Epithelial cell of prostate (primary cell): ENCODE data around the gene CALML3.

ENCODE experiments used
- DNase-seq: peaks from one replicate; pipeline ENCODE4 v3.0.0-alpha.2; 2011; ENCODE audit warnings: low read depth, low spot score
- H3K27ac ChIP-seq: fragments of 450-650 bp; 2 replicates; pipeline ENCODE4 v1.5.1; 2017; ENCODE audit warnings: mild to moderate bottlenecking

Gene CALML3

DNA sequence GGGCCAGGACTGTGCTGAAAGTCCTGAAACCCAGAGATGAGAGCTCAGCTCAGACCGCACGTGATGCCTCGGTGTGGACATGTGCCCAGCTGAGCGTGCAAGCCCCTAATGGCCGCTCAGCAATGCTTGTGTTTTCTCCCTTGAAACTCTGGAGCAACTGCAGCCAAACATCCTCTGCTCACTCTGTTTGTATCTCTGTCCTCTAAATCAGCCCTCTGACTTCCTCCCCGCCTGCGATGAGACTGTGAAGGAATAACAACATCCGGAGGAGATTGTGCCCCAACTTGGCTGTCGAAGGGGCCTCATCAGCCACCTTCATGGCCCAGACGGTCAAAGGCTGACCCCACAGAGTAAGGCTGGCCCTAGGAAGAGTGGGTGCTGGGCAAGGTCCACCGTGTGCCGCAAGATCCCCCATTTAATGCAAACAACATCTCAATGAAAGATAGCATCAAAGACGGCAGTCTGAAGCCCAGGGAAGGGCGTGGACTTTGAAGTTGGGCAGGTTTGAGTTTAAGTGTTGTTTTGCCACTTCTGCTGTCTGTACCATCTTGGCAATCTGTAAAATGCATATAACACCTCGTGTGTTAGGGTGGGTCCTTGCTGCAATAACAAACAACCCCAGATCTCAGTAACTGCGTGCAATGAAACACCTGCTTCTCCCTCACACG lies 39.9 kb downstream of the CALML3 start:
- DNase-seq: no peak
- peak overlapping the region; percentile 100 for H3K27ac ChIP-seq

DNA sequence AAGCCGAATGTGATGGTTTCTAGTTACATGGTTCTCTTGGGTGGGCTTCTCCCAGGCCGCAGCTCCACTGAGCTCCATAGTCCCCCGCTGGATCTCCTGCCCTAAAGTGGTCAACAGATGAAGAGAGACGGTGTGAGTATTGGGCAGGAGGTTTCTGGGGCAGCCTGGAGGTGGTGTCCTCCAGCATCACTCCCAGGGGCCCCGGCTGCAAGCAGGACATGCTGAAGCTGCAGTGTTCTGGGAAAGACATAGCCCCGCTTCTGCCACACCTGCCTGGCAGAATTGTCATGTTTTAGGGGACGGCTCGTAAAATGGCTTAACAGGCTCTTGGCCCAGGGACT lies 40.4 kb downstream of the CALML3 start:
- peak overlapping the region; percentile 100 for H3K27ac ChIP-seq
- no peak for DNase-seq

DNA sequence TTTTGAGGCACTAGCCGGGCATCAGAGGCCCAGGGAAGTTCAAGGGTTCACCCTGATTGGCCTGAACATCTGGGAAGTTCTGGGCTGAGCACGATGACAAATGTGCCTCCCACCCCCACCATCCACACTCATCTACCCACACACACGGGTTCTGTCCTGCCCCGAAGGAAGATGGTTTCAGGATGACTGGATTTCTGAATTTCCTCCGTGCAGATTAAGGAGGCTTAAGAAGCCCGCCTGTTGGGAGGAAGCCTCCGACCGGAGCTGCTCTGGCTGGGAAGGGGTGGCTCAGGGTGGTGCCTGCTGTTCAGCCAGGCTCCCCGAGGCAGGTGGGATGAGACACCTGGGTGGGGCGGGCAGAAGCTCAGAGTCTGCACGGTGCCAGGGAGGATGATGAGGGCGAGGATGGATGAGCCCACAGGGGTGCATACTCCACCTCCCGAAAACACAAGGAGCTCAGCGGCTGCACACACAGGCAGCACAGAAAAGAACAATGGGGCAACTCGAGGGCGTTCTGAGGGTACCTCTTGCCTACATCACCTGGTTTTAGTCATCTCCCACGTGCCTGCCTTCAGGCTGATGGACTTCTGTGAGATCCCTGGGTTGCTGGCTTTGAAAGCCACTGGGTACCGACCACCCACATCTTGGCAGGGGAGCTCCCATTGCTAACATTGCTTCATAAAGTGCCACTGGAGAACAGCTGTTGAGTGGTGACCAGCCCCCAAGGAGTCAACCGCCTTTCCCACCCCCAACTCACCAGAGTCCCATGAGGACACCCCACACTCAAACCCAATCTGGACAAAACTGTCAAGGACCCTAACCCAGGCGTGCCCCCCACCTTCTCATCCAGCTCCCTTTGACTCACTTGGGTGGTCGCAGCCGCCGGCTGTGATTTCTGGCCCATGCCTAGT lies 41.2 kb downstream of the CALML3 start:
- DNase-seq: peak; percentile 97
- peak overlapping the region; percentile 100 for H3K27ac ChIP-seq

DNA sequence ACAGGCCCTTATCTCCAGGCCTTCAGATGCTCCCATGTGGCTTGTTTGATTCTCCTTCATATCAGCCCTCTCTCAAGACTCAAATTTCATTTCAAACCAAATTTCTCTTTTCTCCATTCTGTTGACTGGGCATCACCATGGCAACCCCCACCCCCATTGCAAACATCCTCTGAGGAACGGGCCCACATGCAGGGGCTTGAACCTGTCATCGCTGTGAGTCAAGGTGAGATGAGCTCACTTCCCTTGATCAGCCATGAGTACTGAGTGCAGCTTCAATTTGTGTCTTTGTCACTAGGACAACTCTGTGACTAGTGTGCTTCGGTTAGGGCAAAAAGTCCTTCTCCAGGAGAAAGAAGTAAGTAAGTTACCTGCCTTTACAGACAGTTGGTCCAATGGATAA lies 41.9 kb downstream of the CALML3 start:
- DNase-seq: peak; percentile 90
- peak overlapping the region; percentile 100 for H3K27ac ChIP-seq

DNA sequence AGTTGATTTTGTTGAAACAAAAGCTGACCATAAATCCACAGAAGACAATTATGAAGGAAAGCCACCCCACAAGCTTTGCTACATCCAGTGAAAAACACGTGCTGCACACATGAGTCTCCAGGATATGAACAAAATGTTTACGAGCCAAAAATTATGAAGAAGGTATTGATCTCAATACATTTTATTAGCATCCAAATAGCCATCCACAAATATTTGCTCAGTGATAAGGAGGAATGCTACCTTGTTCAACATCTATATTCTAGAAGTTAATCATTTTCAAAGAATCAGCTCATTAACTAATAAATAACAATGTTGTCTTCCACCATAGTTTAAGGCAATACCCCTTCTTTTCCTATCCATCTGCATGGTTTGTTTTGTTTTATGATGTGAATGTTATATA lies 42.7 kb downstream of the CALML3 start:
- DNase-seq: no peak
- H3K27ac ChIP-seq: peak overlapping the region; percentile 100

DNA sequence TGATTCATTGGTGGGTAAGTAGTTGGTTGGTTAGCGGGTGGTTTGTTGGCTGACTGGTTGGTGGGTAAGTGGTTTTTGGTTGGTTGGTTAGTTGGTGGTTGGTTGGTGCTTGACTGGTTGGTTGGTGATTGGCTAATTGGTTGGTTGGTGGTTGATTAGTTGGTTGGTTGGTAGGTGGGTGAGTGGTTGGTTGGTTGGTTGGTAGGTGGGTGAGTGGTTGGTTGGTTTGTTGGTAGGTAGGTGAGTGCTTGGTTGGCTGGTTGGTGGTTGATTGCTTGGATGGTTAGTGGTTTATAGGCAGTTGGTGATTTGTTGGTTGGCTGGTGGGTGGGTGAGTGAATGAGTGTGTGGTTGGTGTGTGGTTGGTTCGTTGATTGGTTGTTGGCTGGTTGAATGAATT lies 44.2 kb downstream of the CALML3 start:
- DNase-seq: no peak
- H3K27ac ChIP-seq: no peak overlapping the region

DNA sequence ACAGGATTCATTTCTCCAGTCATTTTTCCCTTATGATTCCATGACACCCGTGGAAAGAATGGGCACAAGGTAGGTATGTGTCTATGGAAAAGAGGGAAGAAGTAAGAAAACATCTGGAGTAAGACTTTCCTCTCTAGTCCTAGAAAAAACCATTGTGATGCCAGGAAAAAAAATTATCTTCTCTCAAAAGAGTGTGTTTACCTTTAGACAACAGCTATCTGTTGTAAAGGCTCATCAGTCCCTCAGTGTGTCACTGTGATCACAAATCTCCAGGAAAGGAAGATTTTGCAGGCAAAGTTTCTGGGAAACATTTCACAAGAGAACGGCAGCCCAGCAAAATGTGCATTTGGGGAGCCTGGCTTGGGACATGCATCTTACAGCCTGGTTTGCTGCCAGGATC lies 44.8 kb downstream of the CALML3 start:
- no peak for DNase-seq

DNA sequence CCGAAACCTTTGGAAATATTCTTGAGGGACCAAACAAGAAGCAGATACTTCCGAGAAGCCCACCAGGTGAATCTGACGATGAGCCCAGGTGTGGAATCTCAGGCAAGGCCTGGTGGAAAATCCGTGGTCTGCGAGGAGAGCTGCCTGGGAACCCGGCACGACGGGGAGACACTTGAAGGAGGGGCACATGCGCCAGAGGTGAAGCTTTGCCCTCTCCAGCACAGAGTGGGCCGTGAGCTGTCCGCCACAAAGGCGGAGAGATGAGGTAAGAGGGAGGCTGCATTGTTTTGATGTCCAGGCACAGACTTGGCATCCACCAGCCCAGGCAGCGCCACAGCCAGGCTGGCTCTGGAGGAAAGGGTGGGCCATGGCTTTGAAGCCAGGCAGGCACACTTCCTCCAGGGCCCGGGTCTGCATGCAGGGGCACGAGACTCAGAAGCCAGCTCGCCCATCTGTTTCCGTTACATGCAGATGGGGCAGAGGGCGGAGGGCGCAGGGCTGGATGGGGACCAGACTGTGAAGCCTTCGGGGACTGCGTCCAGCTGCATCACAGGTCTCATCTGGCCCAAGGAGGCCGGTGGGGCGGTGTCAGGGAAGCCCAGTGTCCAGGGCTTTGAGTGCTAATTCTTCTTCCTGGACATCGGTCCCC lies 45.4 kb downstream of the CALML3 start:
- DNase-seq: no peak
- H3K27ac ChIP-seq: no peak overlapping the region

More for the DNA sequence above, 44.8 kb downstream of the CALML3 start:
- no peak overlapping the region for H3K27ac ChIP-seq

DNA sequence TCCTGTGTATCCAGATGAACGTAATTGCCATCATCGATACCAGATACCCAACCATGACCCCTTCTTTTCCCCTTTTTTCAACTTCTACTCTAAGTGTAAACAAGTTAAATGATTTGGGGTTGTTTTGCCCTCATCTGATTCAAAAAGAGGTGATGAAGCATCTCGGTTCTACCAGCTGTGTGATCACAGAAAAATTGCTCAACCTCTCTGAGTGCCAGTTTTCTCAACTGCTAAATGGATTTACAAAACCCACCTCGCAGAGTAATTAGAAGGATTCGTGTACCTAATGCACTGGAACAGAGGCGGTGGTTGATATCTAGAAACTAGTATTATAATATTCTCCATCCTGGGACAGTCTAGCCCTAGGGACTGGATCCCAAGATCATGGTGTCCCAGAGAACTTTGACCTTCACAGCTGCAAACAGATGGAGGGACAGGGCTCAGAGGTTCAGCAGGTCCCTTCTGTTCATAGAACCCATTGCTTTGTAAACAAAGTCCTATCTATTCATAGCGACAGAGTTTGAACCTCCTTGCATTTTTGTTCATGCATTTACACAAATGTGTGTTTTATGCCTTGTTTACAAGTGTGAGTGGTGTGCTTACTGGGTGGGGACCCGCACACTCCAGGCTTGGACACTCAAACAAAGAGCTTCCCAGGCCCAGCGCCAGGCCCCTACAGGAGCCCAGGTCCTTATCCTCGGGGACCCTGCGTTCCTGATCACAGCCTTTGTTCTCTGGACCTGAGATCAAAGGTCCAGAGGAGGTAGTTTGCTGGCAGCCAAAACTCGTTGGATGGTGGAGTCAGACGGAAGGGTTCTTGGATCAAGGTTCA lies 46.4 kb downstream of the CALML3 start:
- no peak overlapping the region for H3K27ac ChIP-seq
- DNase-seq: no peak

DNA sequence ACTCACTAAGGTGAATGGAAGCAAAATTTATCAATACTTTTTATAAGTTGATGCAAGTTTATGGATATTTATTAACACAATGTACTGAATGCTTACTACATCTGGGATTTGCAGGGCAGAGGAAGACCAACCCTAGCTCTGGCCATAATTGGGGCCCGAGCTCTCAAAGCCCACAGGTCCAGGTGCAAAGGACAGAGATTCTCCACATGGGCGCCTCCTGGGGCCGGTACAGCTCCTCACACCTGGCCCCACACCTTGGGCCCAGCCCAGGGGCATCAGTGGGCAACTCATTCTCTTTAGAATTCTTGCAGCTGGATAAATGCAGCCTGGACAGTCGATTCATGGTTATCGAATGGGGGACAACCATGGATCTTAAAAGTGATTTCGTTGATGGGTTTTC lies 47.1 kb downstream of the CALML3 start:
- H3K27ac ChIP-seq: no peak overlapping the region

DNA sequence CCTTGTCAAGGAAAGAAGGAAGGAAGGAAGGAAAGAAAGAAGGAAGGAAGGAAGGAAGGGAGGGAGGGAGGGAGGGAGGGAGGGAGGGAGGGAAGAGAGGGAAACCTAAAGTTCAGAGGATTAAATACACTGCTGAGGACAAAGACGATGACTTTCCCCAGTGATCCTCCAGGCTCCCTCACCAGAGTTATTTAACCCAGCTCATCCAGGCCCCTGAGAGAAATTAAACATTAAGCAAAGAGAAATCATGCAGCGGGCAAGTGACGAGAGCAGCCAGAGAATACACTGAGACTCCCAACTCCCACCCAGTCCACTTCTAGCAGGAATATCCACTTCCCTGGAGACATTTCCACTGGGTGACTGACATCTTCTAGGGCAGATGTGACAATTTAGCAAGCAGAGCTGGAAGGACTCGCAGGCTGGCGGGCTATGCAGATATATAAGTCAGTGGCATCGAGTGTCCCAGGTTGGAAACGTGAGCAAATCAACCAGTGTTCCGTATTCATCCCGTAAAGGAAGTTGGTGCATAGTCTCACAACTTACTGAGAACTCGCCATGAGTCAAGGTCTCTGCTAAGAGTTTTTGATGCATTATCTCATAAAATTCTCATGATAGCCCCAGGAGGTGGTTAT lies 48.7 kb downstream of the CALML3 start:
- DNase-seq: no peak

More for the DNA sequence above, 47.1 kb downstream of the CALML3 start:
- DNase-seq: no peak

DNA sequence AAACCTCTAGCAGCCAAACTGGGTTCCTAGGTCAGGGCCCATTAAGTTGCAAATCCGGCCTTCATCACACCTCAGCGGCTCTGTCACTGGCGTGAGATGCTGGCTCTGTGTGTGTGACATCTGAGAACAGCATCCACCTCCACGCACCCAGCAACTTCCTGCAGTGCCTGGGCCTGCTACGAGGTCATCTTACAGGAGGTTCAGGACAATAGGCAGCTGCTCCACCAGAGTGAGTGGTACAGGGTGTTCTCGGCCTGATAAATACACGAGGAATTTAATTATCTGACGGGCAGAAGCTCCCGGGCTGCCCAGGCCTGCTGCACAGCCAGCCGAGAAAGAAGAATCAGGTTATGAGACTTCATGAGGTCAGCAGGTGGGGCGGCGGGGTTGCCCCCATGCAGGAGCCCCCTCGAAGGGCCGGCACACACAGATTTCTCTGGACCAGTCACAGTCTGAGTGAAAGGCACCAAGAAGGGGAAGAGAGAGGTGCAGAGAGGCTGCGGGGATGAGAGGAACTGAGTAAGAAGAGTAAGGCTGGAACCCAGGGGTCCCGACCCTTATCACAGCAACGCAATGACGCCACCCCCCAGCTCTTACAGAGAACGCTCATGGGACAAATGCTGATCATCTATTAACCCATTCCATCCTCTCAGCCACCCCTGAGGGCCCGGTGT lies 49.3 kb downstream of the CALML3 start:
- peak overlapping the region; percentile 24 for H3K27ac ChIP-seq
- no peak for DNase-seq

More for the DNA sequence above, 48.7 kb downstream of the CALML3 start:
- H3K27ac ChIP-seq: peak overlapping the region; percentile 24

DNA sequence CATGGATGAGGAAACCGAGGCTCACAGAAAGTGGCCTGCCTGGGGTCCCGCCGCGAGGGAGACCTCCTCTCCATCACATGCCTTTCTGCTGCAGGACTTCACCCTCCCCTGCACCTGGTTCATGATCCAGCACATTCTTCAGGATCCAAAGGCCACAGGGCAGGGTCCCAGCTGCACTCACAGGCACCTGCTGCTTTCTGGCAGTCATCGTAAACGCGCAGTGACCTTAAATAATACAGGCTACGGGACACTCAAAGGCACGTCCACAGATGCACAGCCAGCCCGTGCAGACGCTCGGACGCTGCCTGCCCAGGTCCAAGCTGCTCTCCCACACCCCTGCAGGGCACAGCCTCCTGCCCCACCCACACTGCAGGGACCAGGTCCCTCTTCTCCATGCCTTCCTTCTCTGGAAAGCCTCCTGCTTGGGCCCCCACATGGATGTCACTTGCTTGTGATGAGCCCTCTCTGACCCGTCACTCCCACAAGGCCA lies 49.9 kb downstream of the CALML3 start:
- H3K27ac ChIP-seq: peak overlapping the region; percentile 32
- no peak for DNase-seq

DNA sequence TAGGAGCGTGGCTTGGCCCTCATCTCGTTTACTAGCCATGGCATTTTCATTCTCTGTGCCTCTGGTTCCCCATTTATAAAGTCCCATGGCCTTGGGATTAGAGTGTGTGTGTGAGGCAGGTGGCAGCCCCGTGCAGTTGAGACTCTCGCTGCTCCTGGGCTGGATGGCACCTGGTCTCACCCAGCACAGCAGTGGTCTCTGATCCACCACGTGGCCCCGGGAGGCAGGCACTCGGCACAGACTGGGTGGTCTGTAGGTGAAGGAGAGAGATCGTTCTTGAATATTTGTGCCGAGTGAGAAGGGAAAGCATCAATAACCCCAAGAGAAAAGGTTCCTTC lies 50.4 kb downstream of the CALML3 start:
- DNase-seq: no peak
- peak overlapping the region; percentile 32 for H3K27ac ChIP-seq

DNA sequence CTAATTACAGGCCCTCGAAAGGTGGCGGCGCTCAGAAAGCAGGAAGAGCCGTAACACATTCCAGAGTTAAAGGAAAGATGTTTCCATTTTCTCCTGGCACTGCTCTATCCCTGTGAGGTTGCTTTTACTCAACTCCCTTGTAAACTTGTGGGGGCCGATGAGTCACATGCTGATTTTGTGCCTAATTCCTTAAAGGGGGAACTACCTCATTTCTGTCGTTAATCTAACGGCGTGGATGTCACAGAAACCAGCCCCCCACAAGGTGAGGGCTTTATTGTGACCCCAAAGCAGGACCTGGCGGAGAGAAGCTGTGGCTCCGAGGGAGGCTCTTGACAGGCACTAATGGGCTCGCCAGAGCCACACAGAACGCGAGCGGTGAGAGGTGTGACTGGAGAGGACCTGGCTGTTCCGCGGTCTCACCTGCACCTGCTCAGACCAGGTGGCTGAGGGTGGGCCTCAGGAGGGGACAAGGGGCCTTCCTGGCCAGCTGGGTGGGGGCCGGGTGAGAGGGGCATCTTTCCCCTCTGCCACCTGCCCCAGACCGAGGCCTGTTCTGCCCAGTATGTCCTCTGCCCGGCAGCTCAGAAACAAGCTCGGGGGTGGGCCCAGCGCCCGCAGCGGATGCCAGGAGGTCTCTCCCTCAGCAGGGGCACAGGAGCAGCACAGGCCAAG lies 50.9 kb downstream of the CALML3 start:
- DNase-seq: no peak
- peak overlapping the region; percentile 32 for H3K27ac ChIP-seq

DNA sequence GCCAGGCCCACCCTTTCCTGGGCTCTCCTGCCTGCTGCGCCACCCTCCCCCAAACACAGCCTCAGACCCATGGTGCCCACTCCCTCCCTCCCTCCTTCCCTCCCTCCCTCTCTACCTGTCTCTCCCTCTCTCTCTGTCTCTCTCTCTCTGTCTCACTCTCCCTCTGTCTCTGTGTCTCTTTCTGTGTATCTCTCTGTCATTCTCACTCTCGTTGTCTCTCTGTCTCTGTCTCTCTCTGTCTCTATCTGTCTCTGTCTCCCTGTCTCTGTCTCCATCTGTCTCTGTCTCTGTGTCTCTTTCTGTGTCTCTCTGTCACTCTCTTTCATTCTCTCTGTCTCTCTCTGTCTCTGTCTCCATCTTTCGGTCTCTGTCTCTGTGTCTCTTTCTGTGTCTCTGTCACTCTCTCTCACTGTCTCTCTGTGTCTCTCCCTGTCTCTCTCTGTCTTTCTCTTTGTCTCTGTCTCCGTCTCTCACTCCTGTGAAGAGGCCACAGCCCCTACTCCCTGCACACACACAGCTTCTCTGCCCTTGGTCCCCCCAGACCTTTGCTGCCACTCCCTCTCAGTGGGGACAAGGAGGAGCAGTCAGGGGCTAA lies 51.5 kb downstream of the CALML3 start:
- no peak overlapping the region for H3K27ac ChIP-seq

More for the DNA sequence above, 51.5 kb downstream of the CALML3 start:
- DNase-seq: no peak
